ENCODE measurements around the gene DIP2A. TPM values are rescaled to one million over a fixed set of nuclear protein-coding genes. Genes with fewer than 3 reads are reported as not detected.
"Not testable (repeated sequence)": the region's sequence is repeated elsewhere in the genome, so short reads cannot be mapped to it uniquely, and the experiment has no call there.

The DIP2A gene
- total RNA-seq, 1 experiment from 2014 or later = 39.9 TPM

GRCh38 chr21:46442938-46443337 lies 15.8 kb upstream of the DIP2A start:
- ChIA-PET CTCF (no interaction called here), POLR2A (ENCODE audit: unreplicated experiment) (no interaction called here)
- Histone ChIP-seq H3K4me3 (no peak overlapping the region), H3K79me2 (ENCODE audit: low read depth) (no peaks in the 10 kb centered on the region), H3K27me3 (ENCODE audit: insufficient read depth, low read depth) (no peaks in the 10 kb centered on the region), H3K4me2 (no peak overlapping the region), H3K4me1 (replicated peaks; ENCODE audit: insufficient read depth) (no peaks in the 10 kb centered on the region), H3K9me2 (ENCODE audit: insufficient read depth) (no peaks in the 10 kb centered on the region), H3F3A (ENCODE audit: insufficient read depth, low read depth) (no peaks in the 10 kb centered on the region), H2AFZ (no peak overlapping the region), H3K27ac (no peak overlapping the region), H3K36me3 (ENCODE audit: low read depth) (no peaks in the 10 kb centered on the region), H4K20me1 (ENCODE audit: insufficient read depth) (no peaks in the 10 kb centered on the region), H3K9me3 (ENCODE audit: insufficient read depth, low read depth) (no peaks in the 10 kb centered on the region)
- DNase-seq = no peak
- BruUV-seq (replicated peaks) = no TSS peak
- intact Hi-C loops (cut with micrococcal nuclease; ENCODE audit: unreplicated experiment) = no loop called here
- TF ChIP-seq CTCF (conservative IDR thresholded peaks at IDR 0.05) (no peak), EZH2 (IDR thresholded peaks at IDR 0.05; ENCODE audit: low read depth) (no peak)

GRCh38 chr21:46443910-46444309 lies 14.8 kb upstream of the DIP2A start:
- H4K20me1 ChIP-seq (ENCODE audit: insufficient read depth) = no peaks in the 10 kb centered on the region
- H3K27ac ChIP-seq = no peak overlapping the region
- H3K4me2 ChIP-seq = no peak overlapping the region
- H3K4me1 ChIP-seq (replicated peaks; ENCODE audit: insufficient read depth) = no peaks in the 10 kb centered on the region
- H3K36me3 ChIP-seq (ENCODE audit: low read depth) = no peaks in the 10 kb centered on the region
- no peaks in the 10 kb centered on the region for H3F3A ChIP-seq (ENCODE audit: insufficient read depth, low read depth)
- no peaks in the 10 kb centered on the region for H3K9me2 ChIP-seq (ENCODE audit: insufficient read depth)
- no peak for DNase-seq
- intact Hi-C loops (cut with micrococcal nuclease; ENCODE audit: unreplicated experiment) = no loop called here
- no peaks in the 10 kb centered on the region for H3K27me3 ChIP-seq (ENCODE audit: insufficient read depth, low read depth)
- no peaks in the 10 kb centered on the region for H3K9me3 ChIP-seq (ENCODE audit: insufficient read depth, low read depth)
- TF ChIP-seq CTCF (conservative IDR thresholded peaks at IDR 0.05) (no peak), EZH2 (IDR thresholded peaks at IDR 0.05; ENCODE audit: low read depth) (no peak)
- no peak overlapping the region for H2AFZ ChIP-seq
- no TSS peak for BruUV-seq (replicated peaks)
- ChIA-PET POLR2A (ENCODE audit: unreplicated experiment) (interaction anchor here (0.6 kb wide), 1 partner anchor 9 kb away, joined by 3 read pairs; no protein-coding TSS in a partner anchor), CTCF (no interaction called here)
- no peak overlapping the region for H3K4me3 ChIP-seq
- no peaks in the 10 kb centered on the region for H3K79me2 ChIP-seq (ENCODE audit: low read depth)

GRCh38 chr21:46448108-46448507 lies 10.6 kb upstream of the DIP2A start:
- H3K4me1 ChIP-seq (replicated peaks; ENCODE audit: insufficient read depth) = no peaks in the 10 kb centered on the region
- no peak overlapping the region for H2AFZ ChIP-seq
- CTCF ChIA-PET = no interaction called here
- POLR2A ChIA-PET (ENCODE audit: unreplicated experiment) = no interaction called here
- no peak for DNase-seq
- intact Hi-C loops (cut with micrococcal nuclease; ENCODE audit: unreplicated experiment) = no loop called here
- no peaks in the 10 kb centered on the region for H4K20me1 ChIP-seq (ENCODE audit: insufficient read depth)
- H3K9me2 ChIP-seq (ENCODE audit: insufficient read depth) = no peaks in the 10 kb centered on the region
- TF ChIP-seq EZH2 (IDR thresholded peaks at IDR 0.05; ENCODE audit: low read depth) (no peak), CTCF (conservative IDR thresholded peaks at IDR 0.05) (no peak)
- no TSS peak for BruUV-seq (replicated peaks)
- H3K36me3 ChIP-seq (ENCODE audit: low read depth) = no peaks in the 10 kb centered on the region
- H3F3A ChIP-seq (ENCODE audit: insufficient read depth, low read depth) = no peaks in the 10 kb centered on the region
- no peaks in the 10 kb centered on the region for H3K27me3 ChIP-seq (ENCODE audit: insufficient read depth, low read depth)
- no peaks in the 10 kb centered on the region for H3K9me3 ChIP-seq (ENCODE audit: insufficient read depth, low read depth)
- H3K79me2 ChIP-seq (ENCODE audit: low read depth) = no peaks in the 10 kb centered on the region
- no peak overlapping the region for H3K4me3 ChIP-seq
- H3K27ac ChIP-seq = no peak overlapping the region
- no peak overlapping the region for H3K4me2 ChIP-seq

GRCh38 chr21:46448855-46449254 lies 9.8 kb upstream of the DIP2A start:
- H3K4me2 ChIP-seq; H3K4me1 ChIP-seq (replicated peaks; ENCODE audit: insufficient read depth); CTCF ChIA-PET; intact Hi-C loops (cut with micrococcal nuclease; ENCODE audit: unreplicated experiment); POLR2A ChIA-PET (ENCODE audit: unreplicated experiment); H3K36me3 ChIP-seq (ENCODE audit: low read depth); H3F3A ChIP-seq (ENCODE audit: insufficient read depth, low read depth); H2AFZ ChIP-seq; H4K20me1 ChIP-seq (ENCODE audit: insufficient read depth); DNase-seq; H3K79me2 ChIP-seq (ENCODE audit: low read depth); H3K9me2 ChIP-seq (ENCODE audit: insufficient read depth); H3K27me3 ChIP-seq (ENCODE audit: insufficient read depth, low read depth); H3K9me3 ChIP-seq (ENCODE audit: insufficient read depth, low read depth); H3K27ac ChIP-seq; H3K4me3 ChIP-seq; BruUV-seq (replicated peaks): not testable (repeated sequence)
